Activated gamma-delta T cell (primary cell): ENCODE measurements around the gene CEP85.
A peak's percentile ranks its signal among the peaks of the same experiment; 100 is the strongest.

Source experiments
- DNase-seq: peaks from one replicate; lab custom pipeline; 2025; lab: John Stamatoyannopoulos, UW
- total RNA-seq, 2 donors: gene quantifications; one replicate each; lab custom pipeline; 2026; lab: John Stamatoyannopoulos, UW

The CEP85 gene
- total RNA-seq = 65.1 to 67.0 reads per million in 2 donors

- peak; percentile 93 for DNase-seq
These were observed at the start of gene CEP85 for GRCh38 chr1:26233903-26234643. CEP85 (plus strand) TSS chr1:26234200; CDS start chr1:26239784, 5,584 bp downstream.

- no peak for DNase-seq
These were observed 49.1 kb upstream of the CEP85 start for GRCh38 chr1:26184883-26185282.

- no peak for DNase-seq
These were observed 46.1 kb upstream of the CEP85 start for GRCh38 chr1:26187882-26188281.

- DNase-seq = no peak
These were observed 45.5 kb upstream of the CEP85 start for GRCh38 chr1:26188477-26188876.

- DNase-seq = no peak
These were observed 44.7 kb upstream of the CEP85 start for GRCh38 chr1:26189331-26189730.

GRCh38 chr1:26189751-26190275, 44.2 kb upstream of the CEP85 start:
- DNase-seq = no peak

GRCh38 chr1:26190373-26190987, 43.5 kb upstream of the CEP85 start, which contains the start of gene CATSPER4:
CATSPER4 (plus strand) TSS chr1:26190602; CDS start chr1:26190628, 26 bp downstream.
- DNase-seq = no peak

GRCh38 chr1:26191739-26192138, 42.3 kb upstream of the CEP85 start:
- no peak for DNase-seq

- DNase-seq = no peak
These were observed 38.2 kb upstream of the CEP85 start for GRCh38 chr1:26195805-26196204.

GRCh38 chr1:26197301-26197700, 36.7 kb upstream of the CEP85 start:
- no peak for DNase-seq

- no peak for DNase-seq
These were observed 36.2 kb upstream of the CEP85 start for GRCh38 chr1:26197813-26198212.

GRCh38 chr1:26200413-26200812, 33.6 kb upstream of the CEP85 start:
- no peak for DNase-seq

- no peak for DNase-seq
These were observed 30.2 kb upstream of the CEP85 start for GRCh38 chr1:26203642-26204318.

GRCh38 chr1:26210147-26210870, 23.7 kb upstream of the CEP85 start:
- no peak for DNase-seq

- no peak for DNase-seq
These were observed 21.3 kb upstream of the CEP85 start for GRCh38 chr1:26212726-26213125.

GRCh38 chr1:26213335-26213905, 20.6 kb upstream of the CEP85 start:
- no peak for DNase-seq

- no peak for DNase-seq
These were observed 18.8 kb upstream of the CEP85 start for GRCh38 chr1:26215246-26215645.

- no peak for DNase-seq
These were observed 15.0 kb upstream of the CEP85 start for GRCh38 chr1:26218906-26219494.

- no peak for DNase-seq
These were observed 13.6 kb upstream of the CEP85 start for GRCh38 chr1:26220199-26220912.

GRCh38 chr1:26221094-26221493, 12.9 kb upstream of the CEP85 start:
- DNase-seq = no peak
